GM06990 (cell line): ENCODE measurements around the gene CRELD1.

Experiments
- DNase-seq: peaks from one replicate; pipeline ENCODE4 v3.0.0-alpha.2; 2011; ENCODE audit not compliant: insufficient read length; ENCODE audit errors: extremely low read depth
- H3K27me3 ChIP-seq: replicated peaks from 2 replicates; pipeline ENCODE4 v1.6.0; 2011; ENCODE audit warnings: low read length; ENCODE audit not compliant: control insufficient read depth, insufficient read depth
- H3K36me3 ChIP-seq: 2 replicates; pipeline ENCODE4 v1.5.1; 2011; ENCODE audit warnings: low read length; ENCODE audit not compliant: control insufficient read depth, insufficient read depth
- H3K4me3 ChIP-seq: replicated peaks from 2 replicates; pipeline ENCODE4 v1.5.1; 2011; ENCODE audit warnings: low read depth, mild to moderate bottlenecking, control low read depth, low read length
- TF ChIP-seq, protein P1 (sequence below): IDR thresholded peaks from 2 replicates; pipeline ENCODE4 v1.5.1; 2011; ENCODE audit warnings: low read length, control low read depth, mild to moderate bottlenecking, inconsistent platforms; ENCODE audit not compliant: insufficient read depth, poor library complexity, severe bottlenecking

The CRELD1 gene

DNA sequence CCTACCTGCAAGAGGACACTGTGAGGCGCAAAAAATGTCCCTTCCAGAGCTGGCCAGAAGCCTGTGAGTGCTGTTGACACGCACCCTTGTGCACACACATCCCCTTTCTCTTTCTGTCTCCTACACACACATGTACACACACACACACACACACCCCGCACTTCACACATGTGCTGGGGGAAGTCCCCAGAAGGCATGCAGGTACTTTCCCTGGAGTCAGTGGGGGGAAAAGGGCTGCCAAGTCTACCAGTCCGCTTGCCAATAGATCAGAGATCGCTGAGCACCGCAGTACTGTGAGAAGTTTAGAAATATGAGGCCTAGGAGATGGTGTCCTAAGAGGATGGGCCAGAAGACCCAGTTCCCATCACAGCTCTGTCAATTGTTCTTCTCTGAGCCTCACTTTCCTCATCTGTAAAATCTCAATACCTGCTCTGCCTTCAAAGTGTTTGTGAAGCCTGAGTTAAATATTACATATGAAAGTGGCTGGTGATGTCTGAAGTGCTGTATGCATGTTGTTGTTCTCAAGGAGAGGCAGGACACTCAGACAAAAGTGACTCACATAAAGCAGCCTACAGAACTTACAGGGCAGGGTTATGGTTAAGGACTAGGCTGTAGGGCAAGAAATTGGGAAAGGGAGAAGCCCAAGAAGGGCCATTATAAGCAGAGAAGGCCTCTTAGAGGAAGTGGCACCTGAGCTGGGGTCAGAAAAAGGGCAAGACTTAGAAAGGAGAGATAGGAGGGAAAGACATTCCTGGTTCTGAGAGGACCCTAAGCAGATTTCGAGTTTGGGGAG is 24.2 kb upstream of the CRELD1 start:
- DNase-seq, result no peak
- H3K27me3 ChIP-seq, result no peaks in the 10 kb centered on the region
- no peaks in the 10 kb centered on the region for H3K36me3 ChIP-seq
- TF ChIP-seq, protein P1, sequence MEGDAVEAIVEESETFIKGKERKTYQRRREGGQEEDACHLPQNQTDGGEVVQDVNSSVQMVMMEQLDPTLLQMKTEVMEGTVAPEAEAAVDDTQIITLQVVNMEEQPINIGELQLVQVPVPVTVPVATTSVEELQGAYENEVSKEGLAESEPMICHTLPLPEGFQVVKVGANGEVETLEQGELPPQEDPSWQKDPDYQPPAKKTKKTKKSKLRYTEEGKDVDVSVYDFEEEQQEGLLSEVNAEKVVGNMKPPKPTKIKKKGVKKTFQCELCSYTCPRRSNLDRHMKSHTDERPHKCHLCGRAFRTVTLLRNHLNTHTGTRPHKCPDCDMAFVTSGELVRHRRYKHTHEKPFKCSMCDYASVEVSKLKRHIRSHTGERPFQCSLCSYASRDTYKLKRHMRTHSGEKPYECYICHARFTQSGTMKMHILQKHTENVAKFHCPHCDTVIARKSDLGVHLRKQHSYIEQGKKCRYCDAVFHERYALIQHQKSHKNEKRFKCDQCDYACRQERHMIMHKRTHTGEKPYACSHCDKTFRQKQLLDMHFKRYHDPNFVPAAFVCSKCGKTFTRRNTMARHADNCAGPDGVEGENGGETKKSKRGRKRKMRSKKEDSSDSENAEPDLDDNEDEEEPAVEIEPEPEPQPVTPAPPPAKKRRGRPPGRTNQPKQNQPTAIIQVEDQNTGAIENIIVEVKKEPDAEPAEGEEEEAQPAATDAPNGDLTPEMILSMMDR, result no peak
- no peak overlapping the region for H3K4me3 ChIP-seq

DNA sequence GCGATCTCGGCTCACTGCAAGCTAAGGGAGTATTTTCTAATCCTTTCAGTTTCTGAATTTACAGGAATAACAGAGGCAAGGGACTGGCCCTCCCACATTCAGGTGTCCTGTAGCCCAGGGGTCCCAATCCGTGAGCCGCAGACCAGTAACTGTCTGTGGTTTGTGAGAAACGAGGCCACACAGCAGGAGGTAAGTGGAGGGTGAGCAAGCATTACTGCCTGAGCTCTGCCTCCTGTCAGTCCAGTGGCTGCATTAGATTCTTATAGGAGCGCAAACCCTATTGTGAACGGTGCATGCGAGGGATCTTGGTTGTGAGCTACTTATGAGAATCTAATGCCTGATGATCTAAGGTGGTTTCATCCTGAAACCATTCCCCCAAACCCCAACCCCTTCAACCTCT is 21.8 kb upstream of the CRELD1 start:
- no peaks in the 10 kb centered on the region; the same call in none of the 2 replicates for H3K27me3 ChIP-seq
- no peak overlapping the region for H3K4me3 ChIP-seq
- no peak for DNase-seq
- TF ChIP-seq, protein P1, result no peak
- H3K36me3 ChIP-seq, result no peaks in the 10 kb centered on the region

DNA sequence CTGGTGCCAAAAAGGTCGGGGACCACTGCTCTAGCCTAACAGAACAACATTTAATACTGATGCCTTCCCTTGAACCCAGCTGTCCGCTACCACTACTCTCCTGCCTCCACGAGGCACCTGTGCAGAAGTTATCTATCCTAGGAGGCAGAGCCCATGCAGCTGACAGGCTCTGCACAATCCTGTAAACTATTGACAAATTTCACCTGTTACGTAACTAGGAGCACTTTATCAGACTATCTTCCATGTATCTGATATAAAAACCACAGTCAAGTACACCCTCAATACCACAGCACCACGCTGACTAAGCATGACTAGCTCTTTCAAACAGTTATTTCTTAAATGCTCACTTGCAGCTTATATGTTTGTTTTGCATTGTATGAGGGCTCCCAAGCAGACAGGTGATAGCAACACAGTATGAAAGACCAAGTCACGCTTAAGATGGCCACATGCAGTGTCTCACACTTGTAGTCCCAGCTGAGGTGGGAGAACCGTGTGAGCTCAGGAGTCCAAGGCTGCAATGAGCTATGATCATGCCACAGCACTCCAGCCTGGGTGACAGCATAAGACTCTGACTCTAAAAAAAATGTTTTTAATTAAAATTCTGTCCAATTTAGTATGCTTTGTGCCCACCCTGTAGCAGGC is 21.2 kb upstream of the CRELD1 start:
- no peak overlapping the region for H3K4me3 ChIP-seq
- no peaks in the 10 kb centered on the region; the same call in none of the 2 replicates for H3K27me3 ChIP-seq
- TF ChIP-seq, protein P1, result no peak
- DNase-seq, result no peak
- H3K36me3 ChIP-seq, result no peaks in the 10 kb centered on the region

GRCh38 chr3:9913601-9914000 is 20.0 kb upstream of the CRELD1 start:
- no peak for DNase-seq
- no peaks in the 10 kb centered on the region; the same call in none of the 2 replicates for H3K27me3 ChIP-seq
- no peak overlapping the region for H3K4me3 ChIP-seq
- no peaks in the 10 kb centered on the region for H3K36me3 ChIP-seq
- TF ChIP-seq, protein P1, result no peak

DNA sequence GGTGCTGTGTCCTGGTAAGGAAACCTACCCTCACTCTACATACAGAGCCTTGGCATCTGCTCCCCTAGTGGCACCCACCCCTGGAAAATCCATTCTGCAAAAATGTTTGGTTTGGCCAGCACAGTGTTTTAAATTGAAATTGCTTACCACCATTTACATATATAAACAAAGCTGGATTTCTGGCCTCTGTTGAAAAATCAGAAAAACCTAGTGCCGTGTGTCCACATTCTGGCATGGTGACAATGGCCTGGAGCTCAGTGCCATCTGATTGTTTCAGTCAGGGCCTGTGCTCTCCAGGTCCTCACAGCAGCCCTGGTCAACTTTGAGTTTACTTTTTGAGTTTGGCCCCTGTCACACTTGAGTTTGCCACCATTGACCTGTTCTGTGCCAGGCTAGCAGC is 19.6 kb upstream of the CRELD1 start:
- no peaks in the 10 kb centered on the region for H3K36me3 ChIP-seq
- DNase-seq, result no peak
- TF ChIP-seq, protein P1, result no peak
- no peak overlapping the region for H3K4me3 ChIP-seq
- H3K27me3 ChIP-seq, result no peaks in the 10 kb centered on the region; the same call in none of the 2 replicates
